ENCODE measurements around the gene ZSWIM3.

ZSWIM3 gene

GRCh38 chr20:45833883-45834796, 23.3 kb upstream of the ZSWIM3 start:
- DNase-seq (ENCODE audit: insufficient read length): peak; percentile 63
- TF ChIP-seq POLR2AphosphoS5 (IDR thresholded peaks at IDR 0.05; ENCODE audit: low read depth, low read length) (no peak), TAF1 (IDR thresholded peaks at IDR 0.05; ENCODE audit: borderline replicate concordance, low read depth, low read length) (no peak), POLR2A (IDR thresholded peaks at IDR 0.05; ENCODE audit: low read depth, low read length) (no peak)
- FAIRE-seq: no peak

GRCh38 chr20:45834797-45835161, 22.6 kb upstream of the ZSWIM3 start:
- no peak for FAIRE-seq
- TF ChIP-seq POLR2A (IDR thresholded peaks at IDR 0.05; ENCODE audit: low read depth, low read length): no peak
- no peak for TF ChIP-seq POLR2AphosphoS5 (IDR thresholded peaks at IDR 0.05; ENCODE audit: low read depth, low read length)
- no peak for TF ChIP-seq TAF1 (IDR thresholded peaks at IDR 0.05; ENCODE audit: borderline replicate concordance, low read depth, low read length)

GRCh38 chr20:45835329-45835765, 22.1 kb upstream of the ZSWIM3 start:
- FAIRE-seq (no peak), DNase-seq (ENCODE audit: insufficient read length) (no peak)

More at GRCh38 chr20:45834797-45835161, 22.6 kb upstream of the ZSWIM3 start:
- no peak for DNase-seq (ENCODE audit: insufficient read length)

GRCh38 chr20:45835825-45836224, 21.6 kb upstream of the ZSWIM3 start:
- TF ChIP-seq POLR2AphosphoS5 (IDR thresholded peaks at IDR 0.05; ENCODE audit: low read depth, low read length) (no peak), POLR2A (IDR thresholded peaks at IDR 0.05; ENCODE audit: low read depth, low read length) (no peak), TAF1 (IDR thresholded peaks at IDR 0.05; ENCODE audit: borderline replicate concordance, low read depth, low read length) (no peak)
- DNase-seq (ENCODE audit: insufficient read length) (no peak), FAIRE-seq (no peak)

More at GRCh38 chr20:45835329-45835765, 22.1 kb upstream of the ZSWIM3 start:
- TF ChIP-seq TAF1 (IDR thresholded peaks at IDR 0.05; ENCODE audit: borderline replicate concordance, low read depth, low read length) (no peak), POLR2A (IDR thresholded peaks at IDR 0.05; ENCODE audit: low read depth, low read length) (no peak), POLR2AphosphoS5 (IDR thresholded peaks at IDR 0.05; ENCODE audit: low read depth, low read length) (no peak)

- TF ChIP-seq TAF1 (IDR thresholded peaks at IDR 0.05; ENCODE audit: borderline replicate concordance, low read depth, low read length) (no peak), POLR2A (IDR thresholded peaks at IDR 0.05; ENCODE audit: low read depth, low read length) (no peak), POLR2AphosphoS5 (IDR thresholded peaks at IDR 0.05; ENCODE audit: low read depth, low read length) (no peak)
- FAIRE-seq (no peak), DNase-seq (ENCODE audit: insufficient read length) (no peak)
Observed at GRCh38 chr20:45836841-45837240, 20.6 kb upstream of the ZSWIM3 start.

- DNase-seq (ENCODE audit: insufficient read length) (no peak), FAIRE-seq (no peak)
- TF ChIP-seq POLR2AphosphoS5 (IDR thresholded peaks at IDR 0.05; ENCODE audit: low read depth, low read length) (no peak), POLR2A (IDR thresholded peaks at IDR 0.05; ENCODE audit: low read depth, low read length) (no peak), TAF1 (IDR thresholded peaks at IDR 0.05; ENCODE audit: borderline replicate concordance, low read depth, low read length) (no peak)
Observed at GRCh38 chr20:45840700-45841198, 16.7 kb upstream of the ZSWIM3 start.

GRCh38 chr20:45841407-45842129, 15.8 kb upstream of the ZSWIM3 start:
- TF ChIP-seq POLR2A (IDR thresholded peaks at IDR 0.05; ENCODE audit: low read depth, low read length) (no peak), POLR2AphosphoS5 (IDR thresholded peaks at IDR 0.05; ENCODE audit: low read depth, low read length) (no peak), TAF1 (IDR thresholded peaks at IDR 0.05; ENCODE audit: borderline replicate concordance, low read depth, low read length) (no peak)
- FAIRE-seq: no peak
- DNase-seq (ENCODE audit: insufficient read length): no peak

- FAIRE-seq: peak; percentile 9
Observed at GRCh38 chr20:45842169-45842812, 15.1 kb upstream of the ZSWIM3 start.

GRCh38 chr20:45843506-45843905, 13.9 kb upstream of the ZSWIM3 start:
- TF ChIP-seq POLR2A (IDR thresholded peaks at IDR 0.05; ENCODE audit: low read depth, low read length) (no peak), TAF1 (IDR thresholded peaks at IDR 0.05; ENCODE audit: borderline replicate concordance, low read depth, low read length) (no peak), POLR2AphosphoS5 (IDR thresholded peaks at IDR 0.05; ENCODE audit: low read depth, low read length) (no peak)
- DNase-seq (ENCODE audit: insufficient read length) (no peak), FAIRE-seq (no peak)

More at GRCh38 chr20:45842169-45842812, 15.1 kb upstream of the ZSWIM3 start:
- DNase-seq (ENCODE audit: insufficient read length): peak; percentile 53
- peak; percentile 28; the same call in 1 of the 2 replicates for TF ChIP-seq POLR2A (IDR thresholded peaks at IDR 0.05; ENCODE audit: low read depth, low read length)
- no peak for TF ChIP-seq TAF1 (IDR thresholded peaks at IDR 0.05; ENCODE audit: borderline replicate concordance, low read depth, low read length)

GRCh38 chr20:45845452-45845851, 12.0 kb upstream of the ZSWIM3 start:
- FAIRE-seq: no peak
- TF ChIP-seq TAF1 (IDR thresholded peaks at IDR 0.05; ENCODE audit: borderline replicate concordance, low read depth, low read length) (no peak), POLR2A (IDR thresholded peaks at IDR 0.05; ENCODE audit: low read depth, low read length) (no peak), POLR2AphosphoS5 (IDR thresholded peaks at IDR 0.05; ENCODE audit: low read depth, low read length) (no peak)
- DNase-seq (ENCODE audit: insufficient read length): no peak

- DNase-seq (ENCODE audit: insufficient read length) (no peak), FAIRE-seq (no peak)
- no peak for TF ChIP-seq POLR2AphosphoS5 (IDR thresholded peaks at IDR 0.05; ENCODE audit: low read depth, low read length)
- no peak for TF ChIP-seq POLR2A (IDR thresholded peaks at IDR 0.05; ENCODE audit: low read depth, low read length)
- TF ChIP-seq TAF1 (IDR thresholded peaks at IDR 0.05; ENCODE audit: borderline replicate concordance, low read depth, low read length): no peak
Observed at GRCh38 chr20:45848421-45848820, 9.0 kb upstream of the ZSWIM3 start.
